ENCODE results near the gene ALOX15. TPM values are rescaled to one million over a fixed set of nuclear protein-coding genes. Genes with fewer than 3 reads are reported as not detected.

ALOX15 gene
- total and polyA plus RNA-seq, 9 of the 15 experiments (the other 6 are each of a cell fraction or from before 2014, with no cell fraction given) = not detected

DNA sequence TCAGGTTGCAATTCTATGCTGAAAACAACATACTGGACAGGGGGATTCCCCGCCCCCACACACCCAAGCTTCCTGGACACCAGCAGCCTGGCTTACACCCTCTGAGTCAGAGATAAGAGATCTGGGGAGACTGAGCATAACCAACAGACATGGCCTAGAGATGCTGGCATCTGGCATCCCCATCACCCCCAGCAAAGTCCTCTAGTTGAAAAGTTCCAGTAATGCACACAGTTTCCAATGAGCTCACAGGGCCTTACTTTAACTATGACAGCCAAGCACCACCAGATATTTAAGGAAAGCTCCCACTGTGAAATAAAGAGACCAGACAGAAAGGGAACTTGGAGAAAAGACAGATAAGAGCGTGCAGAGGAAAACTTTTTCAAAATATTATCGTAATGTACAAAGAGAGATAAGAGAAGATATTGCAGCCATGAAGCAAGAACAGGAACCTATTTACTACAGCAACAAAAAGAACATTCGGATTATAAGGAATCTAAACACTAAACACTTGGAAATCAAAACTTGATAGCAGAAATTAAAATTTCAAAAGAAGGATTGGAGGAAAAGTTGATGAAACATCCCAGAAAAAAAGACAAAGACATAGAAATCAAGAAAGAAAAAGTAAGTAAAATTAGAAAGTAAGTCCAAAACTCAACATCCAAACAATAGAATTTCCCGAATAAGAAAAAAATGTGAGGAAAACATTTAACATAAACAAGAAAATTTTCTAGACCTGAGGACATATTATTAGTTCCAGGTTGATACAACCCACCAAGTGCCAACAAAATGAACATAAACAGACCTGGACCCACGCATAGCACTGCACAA, 17.2 kb upstream of the ALOX15 start (continued):
- TF ChIP-seq THAP12 (CRISPR knock-in tag; IDR thresholded peaks at IDR 0.05) (no peak), EWSR1 (IDR thresholded peaks at IDR 0.05; ENCODE audit: borderline replicate concordance, low read depth, partially characterized antibody) (no peak), NR1H2 (CRISPR knock-in tag; IDR thresholded peaks at IDR 0.05) (no peak), CLOCK (CRISPR knock-in tag; IDR thresholded peaks at IDR 0.05; ENCODE audit: borderline replicate concordance) (no peak)

Data from K562 (cell line).